KMS-11 (cell line): ENCODE results near the gene PKD2L2.
"Not testable (repeated sequence)": the region's sequence is repeated elsewhere in the genome, so short reads cannot be mapped to it uniquely, and the experiment has no call there.

Source experiments
- H2AFZ ChIP-seq: fragments of 200-600 bp; sonication (generic); 2 replicates; pipeline ENCODE4 v1.6.1; 2016; ENCODE audit warnings: antibody characterized with exemption, mixed run types, low read depth
- H3K27ac ChIP-seq: fragments of 200-600 bp; sonication (generic); 2 replicates; pipeline ENCODE4 v1.6.1; 2016; ENCODE audit warnings: mild to moderate bottlenecking, mixed run types
- H3K27me3 ChIP-seq: fragments of 200-600 bp; sonication (generic); 2 replicates; pipeline ENCODE4 v1.6.1; 2017; ENCODE audit warnings: mild to moderate bottlenecking, low read depth, mixed run types, moderate library complexity; ENCODE audit not compliant: insufficient read depth
- H3K36me3 ChIP-seq: fragments of 200-600 bp; sonication (generic); 2 replicates; pipeline ENCODE4 v1.6.1; 2017; ENCODE audit warnings: mild to moderate bottlenecking, mixed run types; ENCODE audit not compliant: insufficient read depth
- H3K4me1 ChIP-seq: fragments of 200-600 bp; sonication (generic); 2 replicates; pipeline ENCODE4 v1.6.1; 2016; ENCODE audit warnings: mild to moderate bottlenecking, low read depth, mixed run types; ENCODE audit not compliant: poor library complexity, severe bottlenecking
- H3K4me2 ChIP-seq: fragments of 200-600 bp; sonication (generic); 2 replicates; pipeline ENCODE4 v1.7.0; 2016; ENCODE audit warnings: mild to moderate bottlenecking, mixed run types
- H3K4me3 ChIP-seq: fragments of 200-600 bp; sonication (generic); IDR thresholded peaks from 2 replicates; pipeline ENCODE4 v1.6.1; 2017; ENCODE audit warnings: low read depth, low read length, mixed read lengths; ENCODE audit not compliant: insufficient read depth
- H3K79me2 ChIP-seq: fragments of 200-600 bp; sonication (generic); 2 replicates; pipeline ENCODE4 v1.6.1; 2016; ENCODE audit warnings: low read depth, mixed run types; ENCODE audit not compliant: insufficient read depth
- H3K9ac ChIP-seq: fragments of 200-600 bp; sonication (generic); 2 replicates; pipeline ENCODE4 v1.6.1; 2016; ENCODE audit warnings: mild to moderate bottlenecking, mixed run types
- H4K20me1 ChIP-seq: fragments of 200-600 bp; sonication (generic); 2 replicates; pipeline ENCODE4 v1.6.1; 2016; ENCODE audit warnings: mild to moderate bottlenecking, mixed run types; ENCODE audit not compliant: insufficient read depth
- TF ChIP-seq, protein P1 (sequence below): fragments of 200-600 bp; sonication (generic); conservative IDR thresholded peaks from 2 replicates; pipeline ENCODE4 v1.6.1; 2017; ENCODE audit warnings: low read depth, mild to moderate bottlenecking, antibody characterized with exemption, low read length, moderate library complexity, mixed read lengths

PKD2L2 gene

DNA sequence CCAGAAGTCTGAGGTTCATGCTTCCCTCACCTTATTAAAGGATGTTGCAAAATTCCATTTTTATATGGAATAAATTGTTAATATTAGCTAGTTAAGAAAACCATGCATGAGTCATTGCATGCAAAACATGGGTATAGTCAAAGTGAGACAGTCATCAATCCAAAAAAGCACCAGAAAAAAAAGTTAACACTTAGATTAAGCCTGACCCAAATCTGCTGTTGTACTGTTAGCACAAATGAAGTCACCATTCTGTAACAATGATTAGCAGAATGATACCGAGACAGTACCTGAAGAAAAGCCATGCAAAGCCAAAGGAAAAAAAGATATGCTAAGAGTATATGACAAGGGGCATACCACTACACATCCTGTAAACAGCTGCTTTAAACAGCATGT lies 49.5 kb downstream of the PKD2L2 start:
- H3K4me2 ChIP-seq = no peak overlapping the region
- H3K4me1 ChIP-seq = no peaks in the 10 kb centered on the region
- H3K4me3 ChIP-seq = no peak overlapping the region

DNA sequence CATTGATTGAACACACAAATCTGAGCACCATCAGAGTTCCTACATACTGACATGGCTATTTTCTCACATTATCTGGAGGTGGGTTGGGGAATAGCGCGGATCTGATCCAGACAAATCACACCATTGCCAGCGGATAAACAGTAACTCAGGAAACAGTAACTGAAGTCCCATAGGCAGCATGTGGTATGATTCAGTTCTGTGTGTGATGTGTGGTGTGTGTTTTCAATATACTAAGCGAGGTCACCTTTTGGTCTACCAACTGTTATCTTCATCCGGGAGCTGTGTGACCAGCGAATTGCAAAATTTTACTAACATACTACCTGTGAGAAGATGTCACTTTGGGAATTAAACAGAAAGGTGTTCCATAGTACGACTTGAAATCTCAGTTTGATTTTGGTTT lies 50.1 kb downstream of the PKD2L2 start:
- no peaks in the 10 kb centered on the region for H3K4me1 ChIP-seq
- no peak overlapping the region for H3K27ac ChIP-seq
- TF ChIP-seq, protein P1, sequence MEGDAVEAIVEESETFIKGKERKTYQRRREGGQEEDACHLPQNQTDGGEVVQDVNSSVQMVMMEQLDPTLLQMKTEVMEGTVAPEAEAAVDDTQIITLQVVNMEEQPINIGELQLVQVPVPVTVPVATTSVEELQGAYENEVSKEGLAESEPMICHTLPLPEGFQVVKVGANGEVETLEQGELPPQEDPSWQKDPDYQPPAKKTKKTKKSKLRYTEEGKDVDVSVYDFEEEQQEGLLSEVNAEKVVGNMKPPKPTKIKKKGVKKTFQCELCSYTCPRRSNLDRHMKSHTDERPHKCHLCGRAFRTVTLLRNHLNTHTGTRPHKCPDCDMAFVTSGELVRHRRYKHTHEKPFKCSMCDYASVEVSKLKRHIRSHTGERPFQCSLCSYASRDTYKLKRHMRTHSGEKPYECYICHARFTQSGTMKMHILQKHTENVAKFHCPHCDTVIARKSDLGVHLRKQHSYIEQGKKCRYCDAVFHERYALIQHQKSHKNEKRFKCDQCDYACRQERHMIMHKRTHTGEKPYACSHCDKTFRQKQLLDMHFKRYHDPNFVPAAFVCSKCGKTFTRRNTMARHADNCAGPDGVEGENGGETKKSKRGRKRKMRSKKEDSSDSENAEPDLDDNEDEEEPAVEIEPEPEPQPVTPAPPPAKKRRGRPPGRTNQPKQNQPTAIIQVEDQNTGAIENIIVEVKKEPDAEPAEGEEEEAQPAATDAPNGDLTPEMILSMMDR = no peak
- no peak overlapping the region for H3K9ac ChIP-seq
- H4K20me1 ChIP-seq = no peaks in the 10 kb centered on the region
- 0 out of 2 replicates have a peak, but pooled peaks cover 5% of the 10 kb centered on the region for H3K36me3 ChIP-seq
- no peaks in the 10 kb centered on the region for H3K79me2 ChIP-seq
- no peaks in the 10 kb centered on the region for H3K27me3 ChIP-seq
- no peak overlapping the region for H3K4me3 ChIP-seq
- H3K4me2 ChIP-seq = no peak overlapping the region
- H2AFZ ChIP-seq = no peak overlapping the region

More for the DNA sequence above, 49.5 kb downstream of the PKD2L2 start:
- H3K27ac ChIP-seq = no peak overlapping the region
- TF ChIP-seq, protein P1 = no peak
- no peaks in the 10 kb centered on the region for H3K79me2 ChIP-seq
- no peaks in the 10 kb centered on the region for H3K27me3 ChIP-seq
- no peaks in the 10 kb centered on the region for H4K20me1 ChIP-seq
- no peak overlapping the region for H3K9ac ChIP-seq
- 0 out of 2 replicates have a peak, but pooled peaks cover 5% of the 10 kb centered on the region for H3K36me3 ChIP-seq
- H2AFZ ChIP-seq = no peak overlapping the region

DNA sequence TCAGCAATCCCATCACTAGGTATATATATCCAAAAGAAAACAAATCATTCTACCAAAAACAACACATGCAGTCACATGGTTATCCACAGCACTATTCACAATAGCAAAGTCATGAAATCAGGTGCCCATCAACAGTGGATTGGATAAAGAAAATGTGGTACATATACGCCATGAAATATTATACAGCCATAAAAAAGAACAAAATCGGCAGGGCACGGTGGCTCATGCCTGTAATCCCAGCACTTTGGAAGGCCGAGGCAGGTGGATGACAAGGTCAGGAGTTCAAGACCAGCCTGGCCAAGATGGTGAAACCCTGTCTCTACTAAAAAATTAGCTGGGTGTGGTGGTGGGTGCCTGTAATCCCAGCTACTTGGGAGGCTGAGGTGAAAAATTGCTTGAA lies 55.0 kb downstream of the PKD2L2 start:
- not testable (repeated sequence) for H3K36me3 ChIP-seq, H3K9ac ChIP-seq, H3K27me3 ChIP-seq, H4K20me1 ChIP-seq, H3K4me3 ChIP-seq, H3K79me2 ChIP-seq, H3K4me2 ChIP-seq, H3K4me1 ChIP-seq, H2AFZ ChIP-seq, H3K27ac ChIP-seq

DNA sequence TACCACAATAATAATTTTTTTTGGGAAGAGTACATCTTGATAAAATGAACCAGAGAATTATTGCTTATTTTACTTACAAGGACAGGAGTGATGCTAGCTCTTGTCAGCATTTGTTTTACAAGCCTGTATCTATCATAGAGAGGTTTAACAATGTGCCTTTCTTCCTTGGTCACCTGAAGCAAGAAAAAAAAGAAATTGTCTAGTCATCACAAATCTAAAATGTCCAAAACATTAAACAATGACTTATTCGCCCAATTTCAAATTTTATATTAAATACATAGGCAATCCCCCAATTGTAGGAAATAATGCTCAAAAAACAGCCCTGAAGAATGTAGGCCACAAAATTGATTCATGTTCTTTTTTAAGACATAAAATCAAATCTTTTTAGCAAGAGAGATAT lies 56.6 kb downstream of the PKD2L2 start:
- Histone ChIP-seq H3K4me1 (no peaks in the 10 kb centered on the region), H2AFZ (no peak overlapping the region), H3K4me3 (no peak overlapping the region), H3K36me3 (no peaks in the 10 kb centered on the region), H3K79me2 (no peaks in the 10 kb centered on the region), H3K27ac (no peak overlapping the region), H3K9ac (no peak overlapping the region), H4K20me1 (no peaks in the 10 kb centered on the region), H3K4me2 (no peak overlapping the region), H3K27me3 (no peaks in the 10 kb centered on the region)
- TF ChIP-seq, protein P1 = no peak

DNA sequence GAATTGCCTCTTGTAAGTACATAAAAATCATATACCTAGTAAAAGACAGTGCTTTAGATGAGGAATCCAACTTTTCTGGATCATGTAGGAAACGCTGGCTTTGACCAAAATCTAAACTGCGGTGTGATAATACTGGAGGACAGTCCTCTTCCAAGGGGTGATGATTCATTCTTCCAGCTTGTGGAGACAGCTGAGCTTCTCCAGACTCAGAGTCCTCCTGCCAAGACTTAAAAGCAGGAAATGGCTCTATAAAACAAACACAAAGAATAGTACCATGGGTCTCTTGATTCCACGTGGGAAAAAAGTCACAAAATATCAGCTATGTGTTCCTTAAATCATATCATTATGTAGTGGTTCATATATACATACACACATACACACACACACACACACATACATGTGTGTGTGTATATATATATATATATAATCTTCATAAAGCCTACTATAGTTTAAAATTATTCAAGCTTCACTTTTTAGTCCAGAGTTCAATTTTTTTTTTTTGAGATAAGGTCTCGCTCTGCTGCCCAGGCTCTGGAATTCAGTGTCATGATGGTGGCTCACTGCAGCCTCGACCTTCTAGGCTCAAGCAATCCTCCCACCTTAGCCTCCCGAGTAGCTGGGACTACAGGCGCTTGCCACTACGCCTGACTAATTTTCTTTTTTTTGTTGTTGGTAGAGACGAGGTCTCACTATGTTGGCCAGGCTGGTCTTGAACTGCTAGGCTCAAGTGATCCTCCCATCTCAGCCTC lies 65.0 kb downstream of the PKD2L2 start:
- Histone ChIP-seq H3K27me3 (no peaks in the 10 kb centered on the region), H3K27ac (no peak overlapping the region), H3K4me1 (no peaks in the 10 kb centered on the region), H4K20me1 (no peaks in the 10 kb centered on the region), H2AFZ (no peak overlapping the region), H3K9ac (no peak overlapping the region), H3K4me2 (no peak overlapping the region), H3K79me2 (no peaks in the 10 kb centered on the region), H3K36me3 (no peaks in the 10 kb centered on the region), H3K4me3 (no peak overlapping the region)
- TF ChIP-seq, protein P1 = no peak
